IPS-20b (cell line): ENCODE measurements around the gene DSCAML1.
A peak's percentile ranks its signal among the peaks of the same experiment; 100 is the strongest.

Experiments
- H3K27ac ChIP-seq: one replicate; pipeline ENCODE4 v1.5.1; 2013; ENCODE audit warnings: low read length
- H3K27me3 ChIP-seq: 2 replicates; pipeline ENCODE4 v1.6.1; 2013; ENCODE audit warnings: mild to moderate bottlenecking, low read length, inconsistent platforms; ENCODE audit not compliant: insufficient read depth
- H3K36me3 ChIP-seq: 2 replicates; pipeline ENCODE4 v1.6.1; 2013; ENCODE audit warnings: low read depth, mild to moderate bottlenecking, inconsistent platforms, low read length, moderate library complexity; ENCODE audit not compliant: insufficient read depth
- H3K4me1 ChIP-seq: 2 replicates; pipeline ENCODE4 v1.6.1; 2013; ENCODE audit warnings: mild to moderate bottlenecking, control low read depth, inconsistent platforms, low read length, moderate library complexity; ENCODE audit not compliant: insufficient read depth
- H3K4me3 ChIP-seq: 2 replicates; pipeline ENCODE4 v1.5.1; 2013; ENCODE audit warnings: mild to moderate bottlenecking, low read length, inconsistent platforms
- H3K9ac ChIP-seq: 2 replicates; pipeline ENCODE4 v1.6.1; 2013; ENCODE audit warnings: low read depth, mild to moderate bottlenecking, inconsistent platforms, low read length, moderate library complexity
- H3K9me3 ChIP-seq: 2 replicates; pipeline ENCODE4 v1.6.1; 2013; ENCODE audit warnings: mild to moderate bottlenecking, low read depth, low read length, inconsistent platforms; ENCODE audit not compliant: insufficient read depth

DSCAML1 gene

DNA sequence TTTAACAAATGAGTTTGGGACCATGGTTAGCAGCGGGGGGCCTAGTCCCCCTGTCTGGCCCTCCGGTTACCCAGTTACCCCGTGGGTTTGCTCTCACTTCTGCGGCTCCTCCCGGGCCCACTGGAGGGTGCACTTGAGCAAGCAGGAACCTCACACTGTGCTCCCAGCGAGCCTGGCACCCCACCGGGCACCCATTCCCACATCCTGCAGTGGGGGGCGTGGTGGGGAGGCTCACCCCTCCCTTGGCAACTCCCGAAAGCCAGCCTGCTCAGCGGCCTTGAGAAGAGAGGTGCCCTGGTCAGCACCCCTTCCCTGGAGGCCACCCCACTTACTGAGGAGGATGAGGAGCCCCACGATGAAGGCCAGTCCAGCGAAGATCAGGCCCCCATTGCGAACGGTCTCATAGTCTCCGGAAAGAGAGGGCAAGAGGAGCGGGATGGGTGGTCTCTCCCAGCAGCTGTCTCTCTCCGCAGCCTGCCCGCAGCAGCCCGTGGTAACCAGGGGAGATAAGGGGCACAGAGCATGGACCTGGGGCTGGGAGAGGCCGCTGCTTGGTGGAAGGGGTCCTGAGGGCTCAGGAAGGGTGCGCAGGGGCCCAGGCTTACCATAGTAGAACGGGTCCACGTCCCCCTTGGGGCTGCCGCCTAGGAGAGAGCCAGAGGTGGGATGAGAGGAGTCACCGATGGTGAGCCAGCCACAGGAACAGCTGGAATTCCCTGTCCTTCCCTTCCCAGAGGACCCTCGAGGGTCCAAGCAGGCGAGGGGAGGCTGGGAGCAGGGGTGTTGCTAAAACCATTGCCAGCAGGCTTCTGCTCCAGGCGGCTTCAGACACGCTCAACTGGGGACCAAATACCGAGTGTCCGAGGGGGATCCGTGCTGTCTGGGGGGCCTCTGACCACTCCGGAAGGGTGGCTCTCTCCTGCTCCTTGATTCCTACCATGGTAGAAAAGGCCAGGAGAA lies 25.3 kb upstream of the DSCAML1 start:
- H3K9me3 ChIP-seq: no peaks in the 10 kb centered on the region
- H3K27me3 ChIP-seq: no peaks in the 10 kb centered on the region; the same call in 1 of the 2 replicates
- H3K4me1 ChIP-seq: peaks cover 11% of the 10 kb centered on the region
- no peak overlapping the region for H3K4me3 ChIP-seq
- H3K36me3 ChIP-seq: no peaks in the 10 kb centered on the region
- no peak overlapping the region for H3K27ac ChIP-seq
- H3K9ac ChIP-seq: no peak overlapping the region

DNA sequence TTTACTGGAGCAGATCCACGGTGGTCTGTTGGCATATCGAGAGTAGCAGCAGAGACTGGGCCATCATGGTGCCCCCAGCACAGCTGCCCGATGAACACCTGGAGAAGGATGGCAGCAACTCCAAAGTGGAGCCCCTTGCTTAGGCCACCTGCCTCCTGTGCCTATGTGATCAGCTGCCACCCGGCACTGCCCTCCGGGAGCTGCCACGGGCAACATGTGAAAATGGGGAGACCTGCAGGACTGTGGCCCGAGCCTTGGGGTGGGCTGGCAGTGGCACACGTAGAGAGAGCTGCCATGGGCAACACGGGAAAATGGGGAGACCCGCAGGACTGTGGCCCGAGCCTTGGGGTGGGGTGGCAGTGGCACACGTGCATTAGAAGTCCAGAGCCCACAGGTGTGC lies 24.4 kb upstream of the DSCAML1 start:
- Histone ChIP-seq H3K9me3 (no peaks in the 10 kb centered on the region), H3K27ac (no peak overlapping the region), H3K27me3 (peaks cover 6% of the 10 kb centered on the region; the same call in 1 of the 2 replicates), H3K9ac (no peak overlapping the region), H3K4me3 (no peak overlapping the region), H3K4me1 (peaks cover 16% of the 10 kb centered on the region), H3K36me3 (no peaks in the 10 kb centered on the region)

DNA sequence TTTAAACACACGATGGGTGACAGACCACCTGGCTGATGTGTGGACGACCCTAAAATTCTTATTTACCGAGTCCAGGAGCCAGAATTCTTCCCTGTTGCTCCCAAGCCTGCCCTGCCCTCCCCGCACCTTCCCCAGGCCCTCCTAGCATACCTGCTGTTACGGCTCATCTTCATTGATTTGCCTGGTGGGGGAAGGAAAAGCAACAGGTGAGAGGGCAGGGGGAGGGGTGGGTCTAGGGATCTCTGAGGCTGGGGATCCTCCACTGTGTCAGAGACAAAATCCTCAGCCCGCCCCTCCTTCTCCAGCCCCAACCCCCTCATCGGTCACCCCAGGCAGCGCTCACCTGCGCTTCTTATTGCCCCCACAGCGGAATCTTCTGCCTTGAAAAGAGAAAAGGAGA lies 23.5 kb upstream of the DSCAML1 start:
- Histone ChIP-seq H3K27ac (no peak overlapping the region), H3K36me3 (no peaks in the 10 kb centered on the region), H3K9me3 (no peaks in the 10 kb centered on the region), H3K4me3 (no peak overlapping the region), H3K27me3 (peaks cover 6% of the 10 kb centered on the region; the same call in 1 of the 2 replicates), H3K4me1 (peaks cover 21% of the 10 kb centered on the region), H3K9ac (no peak overlapping the region)

DNA sequence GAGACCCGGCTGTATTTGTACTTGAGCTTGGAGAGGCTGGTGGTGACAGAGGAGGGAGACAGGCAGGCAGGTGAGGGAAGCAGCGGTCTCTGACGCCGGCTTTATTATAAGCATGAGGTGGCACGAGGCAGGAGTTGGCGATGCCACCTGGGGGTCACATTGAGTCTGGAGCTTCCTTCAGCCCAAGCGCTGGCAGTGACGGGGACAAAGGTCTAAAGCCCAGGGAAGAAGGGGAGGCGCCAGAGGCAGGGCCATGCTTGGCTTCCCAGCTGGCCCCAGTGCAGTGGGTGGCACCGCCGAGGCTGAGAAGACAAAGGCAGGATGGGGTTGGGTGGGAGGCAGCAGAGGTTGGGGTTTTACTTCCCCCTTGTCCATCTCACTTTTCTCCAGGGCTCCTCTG lies 23.1 kb upstream of the DSCAML1 start:
- Histone ChIP-seq H3K4me3 (no peak overlapping the region), H3K9ac (no peak overlapping the region), H3K27ac (no peak overlapping the region), H3K27me3 (peaks cover 6% of the 10 kb centered on the region; the same call in 1 of the 2 replicates), H3K9me3 (no peaks in the 10 kb centered on the region), H3K36me3 (no peaks in the 10 kb centered on the region), H3K4me1 (peaks cover 23% of the 10 kb centered on the region)

DNA sequence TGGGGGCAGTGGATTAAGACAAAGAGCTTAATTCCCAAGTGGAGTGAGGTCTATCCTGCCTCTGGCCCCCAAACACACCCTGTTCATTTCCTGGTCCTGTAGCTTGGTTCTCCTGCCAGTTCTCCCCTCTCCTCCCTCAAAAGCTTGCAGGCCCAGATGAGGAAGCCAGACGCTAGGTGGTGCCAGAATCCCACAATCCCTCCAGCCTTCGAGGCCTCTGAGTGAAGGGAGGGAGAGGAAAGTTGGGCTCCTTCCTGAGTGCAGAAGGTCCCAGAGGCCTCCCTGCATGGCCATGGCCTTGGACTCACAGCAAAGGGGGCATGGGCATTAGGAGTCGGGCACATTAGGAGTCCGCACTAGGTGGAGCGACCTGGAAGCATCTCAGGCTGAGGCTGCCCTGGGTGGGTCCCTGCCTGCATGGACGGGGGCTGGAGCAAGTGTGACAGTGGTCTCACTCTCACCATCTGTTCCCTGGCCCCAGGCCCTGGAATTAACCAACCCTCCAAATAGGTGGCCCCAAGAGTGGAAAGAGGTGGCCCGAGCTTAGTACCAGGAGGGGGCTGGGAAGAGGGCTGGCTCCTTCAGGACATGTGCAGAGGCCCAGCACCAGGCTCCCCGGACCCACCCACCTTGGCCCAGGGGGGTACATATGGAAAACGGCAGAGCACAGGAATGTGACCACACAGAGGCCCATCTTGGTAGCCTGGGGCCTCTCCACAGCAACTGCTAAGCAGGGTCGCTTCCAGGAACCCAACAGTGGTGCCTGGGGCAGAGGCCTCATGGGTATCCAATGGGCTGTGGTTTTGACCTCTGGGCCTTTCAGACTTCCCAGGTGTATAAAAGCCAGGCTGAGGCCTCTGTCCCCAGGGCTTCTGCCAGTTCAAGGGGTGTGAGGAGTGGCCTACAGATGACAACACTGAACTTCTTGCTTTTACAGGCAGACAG lies 22.4 kb upstream of the DSCAML1 start:
- H3K4me1 ChIP-seq: peaks cover 24% of the 10 kb centered on the region
- no peak overlapping the region for H3K4me3 ChIP-seq
- no peak overlapping the region for H3K9ac ChIP-seq
- H3K9me3 ChIP-seq: no peaks in the 10 kb centered on the region
- H3K27ac ChIP-seq: no peak overlapping the region
- H3K27me3 ChIP-seq: peaks cover 6% of the 10 kb centered on the region; the same call in 1 of the 2 replicates
- no peaks in the 10 kb centered on the region for H3K36me3 ChIP-seq

DNA sequence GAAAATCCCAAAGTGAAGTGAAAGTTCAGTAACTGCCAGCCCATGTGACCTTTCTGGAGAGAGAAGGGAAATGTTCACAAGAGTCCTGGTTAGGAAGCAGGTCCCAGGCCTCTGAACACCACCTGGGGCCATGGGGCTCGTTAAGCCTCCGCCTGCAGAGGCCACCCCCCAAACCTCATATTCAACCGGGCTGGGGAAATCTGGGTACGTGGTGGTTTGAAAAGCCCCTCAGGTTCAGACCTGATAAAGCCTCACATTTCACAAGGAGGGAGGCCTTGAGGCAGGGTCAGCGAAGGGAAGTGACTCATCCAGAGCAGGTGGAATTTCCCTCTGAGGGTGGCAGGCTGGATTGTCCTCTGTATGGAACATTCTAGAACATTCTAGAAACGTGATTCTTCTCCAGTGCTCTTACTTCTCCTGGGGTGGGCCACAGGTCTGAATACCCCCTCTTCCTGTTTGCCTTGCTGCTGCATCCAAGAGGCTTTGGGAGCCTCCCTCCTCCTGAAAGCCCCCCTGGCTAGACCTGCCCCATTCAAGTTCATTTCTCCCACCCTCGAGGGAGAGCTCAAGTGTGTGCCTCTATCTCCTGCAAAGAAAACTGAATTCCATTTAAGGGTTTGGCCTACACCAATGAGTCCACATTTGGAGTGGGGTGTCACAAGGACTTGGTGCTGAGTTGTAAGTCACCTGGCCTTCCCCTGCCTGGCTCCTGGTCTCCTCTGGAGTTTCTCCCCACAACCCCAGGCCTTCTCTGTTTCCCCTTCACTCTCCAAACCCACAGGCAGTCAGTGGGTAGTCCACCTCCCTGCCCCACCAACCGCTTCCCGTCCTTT lies 21.2 kb upstream of the DSCAML1 start:
- peaks cover 22% of the 10 kb centered on the region for H3K4me1 ChIP-seq
- H3K27ac ChIP-seq: no peak overlapping the region
- peaks cover 6% of the 10 kb centered on the region; the same call in 1 of the 2 replicates for H3K27me3 ChIP-seq
- H3K36me3 ChIP-seq: no peaks in the 10 kb centered on the region
- H3K9me3 ChIP-seq: no peaks in the 10 kb centered on the region
- H3K4me3 ChIP-seq: 0 out of 2 replicates have a peak overlapping the region, but pooled peaks have one; percentile 55
- H3K9ac ChIP-seq: no peak overlapping the region

- Histone ChIP-seq H3K27me3 (peaks cover 6% of the 10 kb centered on the region; the same call in 1 of the 2 replicates), H3K9ac (peak overlapping the region; percentile 37; the same call in 1 of the 2 replicates)
These were observed 20.5 kb upstream of the DSCAML1 start for GRCh38 chr11:117817368-117818040.

DNA sequence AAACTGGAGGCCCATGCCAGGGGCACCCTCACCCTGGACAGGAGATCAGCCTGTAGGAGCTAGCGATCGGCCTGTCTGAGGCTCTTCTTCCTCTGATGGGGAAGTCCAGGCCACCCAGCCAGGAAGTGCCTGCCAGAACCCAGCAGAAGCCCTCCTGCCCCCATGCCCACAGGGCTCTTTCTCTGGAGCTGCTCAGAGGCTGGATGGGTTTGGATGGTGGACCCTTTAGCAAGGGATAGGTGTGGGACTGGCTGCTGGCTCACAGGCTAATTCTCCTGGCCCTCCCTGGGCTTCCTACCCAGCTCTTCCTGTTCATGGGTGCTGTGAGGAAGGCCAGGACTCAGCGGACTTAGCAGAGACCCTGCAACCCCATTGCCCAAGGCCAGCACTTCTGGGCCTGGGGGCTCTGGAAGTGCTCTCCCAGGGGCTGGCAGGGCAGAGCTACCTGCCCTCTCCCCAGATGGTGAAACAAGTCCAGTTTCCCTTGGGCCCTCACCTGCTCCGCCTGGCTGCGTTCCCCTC lies 19.9 kb upstream of the DSCAML1 start:
- Histone ChIP-seq H3K27me3 (peaks cover 6% of the 10 kb centered on the region; the same call in 1 of the 2 replicates), H3K9ac (peak overlapping the region; percentile 37; the same call in 1 of the 2 replicates), H3K4me1 (peaks cover 22% of the 10 kb centered on the region), H3K4me3 (peak overlapping the region; percentile 55; the same call in 1 of the 2 replicates), H3K27ac (no peak overlapping the region), H3K9me3 (no peaks in the 10 kb centered on the region), H3K36me3 (no peaks in the 10 kb centered on the region)

More at GRCh38 chr11:117817368-117818040, 20.5 kb upstream of the DSCAML1 start:
- H3K27ac ChIP-seq: no peak overlapping the region
- no peaks in the 10 kb centered on the region for H3K9me3 ChIP-seq
- H3K4me1 ChIP-seq: peaks cover 22% of the 10 kb centered on the region
- peak overlapping the region; percentile 55; the same call in 1 of the 2 replicates for H3K4me3 ChIP-seq
- H3K36me3 ChIP-seq: no peaks in the 10 kb centered on the region

- Histone ChIP-seq H3K27ac (no peak overlapping the region), H3K9ac (no peak overlapping the region), H3K36me3 (no peaks in the 10 kb centered on the region), H3K9me3 (no peaks in the 10 kb centered on the region), H3K4me3 (no peak overlapping the region), H3K27me3 (peaks cover 6% of the 10 kb centered on the region; the same call in 1 of the 2 replicates), H3K4me1 (peaks cover 22% of the 10 kb centered on the region)
These were observed 19.2 kb upstream of the DSCAML1 start for GRCh38 chr11:117816151-117816741.

GRCh38 chr11:117815262-117815803 lies 18.3 kb upstream of the DSCAML1 start:
- no peak overlapping the region for H3K4me3 ChIP-seq
- no peak overlapping the region for H3K27ac ChIP-seq
- H3K36me3 ChIP-seq: no peaks in the 10 kb centered on the region
- H3K9me3 ChIP-seq: no peaks in the 10 kb centered on the region
- H3K4me1 ChIP-seq: peaks cover 21% of the 10 kb centered on the region
- 0 out of 2 replicates have a peak overlapping the region, but pooled peaks have one; percentile 4 for H3K9ac ChIP-seq
- H3K27me3 ChIP-seq: peaks cover 6% of the 10 kb centered on the region; the same call in 1 of the 2 replicates
